Kasumi-1 (cell line): ENCODE data around the gene SC5D.

Experiments used
- DNase-seq, 2 experiments: peaks; one replicate each; lab custom pipeline; 2025; lab: John Stamatoyannopoulos, UW

Gene SC5D

GRCh38 chr11:121292495-121293287, at the start of gene SC5D:
Gene SC5D (plus strand): TSS chr11:121292771. CDS start chr11:121303376, 10,605 bp downstream.
- DNase-seq: peak; percentile 84 to 88

GRCh38 chr11:121244884-121245283, 47.7 kb upstream of the SC5D start:
- no peak for DNase-seq

GRCh38 chr11:121246021-121246768, 46.4 kb upstream of the SC5D start:
- no peak for DNase-seq

GRCh38 chr11:121246769-121247035, 45.9 kb upstream of the SC5D start:
- no peak for DNase-seq

- no peak for DNase-seq
These were observed 44.1 kb upstream of the SC5D start for GRCh38 chr11:121248496-121248895.

- peak; percentile 70 to 75 for DNase-seq
These were observed 43.4 kb upstream of the SC5D start for GRCh38 chr11:121249039-121249663.

GRCh38 chr11:121250843-121251242, 41.7 kb upstream of the SC5D start:
- no peak for DNase-seq

GRCh38 chr11:121253951-121254350, 38.6 kb upstream of the SC5D start:
- no peak for DNase-seq

GRCh38 chr11:121254756-121255155, 37.8 kb upstream of the SC5D start:
- DNase-seq: no peak

GRCh38 chr11:121255473-121256125, 37.0 kb upstream of the SC5D start:
- DNase-seq: no peak

- DNase-seq: no peak
These were observed 35.3 kb upstream of the SC5D start for GRCh38 chr11:121257289-121257688.

GRCh38 chr11:121257976-121258375, 34.6 kb upstream of the SC5D start:
- DNase-seq: no peak

GRCh38 chr11:121265586-121265985, 27.0 kb upstream of the SC5D start:
- no peak for DNase-seq

GRCh38 chr11:121268581-121268980, 24.0 kb upstream of the SC5D start:
- DNase-seq: no peak

- DNase-seq: no peak
These were observed 22.4 kb upstream of the SC5D start for GRCh38 chr11:121270001-121270678.

- DNase-seq: no peak
These were observed 18.1 kb upstream of the SC5D start for GRCh38 chr11:121274332-121274991.

- DNase-seq: no peak
These were observed 10.9 kb upstream of the SC5D start for GRCh38 chr11:121281698-121282097.

- no peak for DNase-seq
These were observed 10.2 kb upstream of the SC5D start for GRCh38 chr11:121282386-121282785.

GRCh38 chr11:121282886-121283502, 9.6 kb upstream of the SC5D start:
- no peak for DNase-seq

GRCh38 chr11:121291319-121291718, 1.3 kb upstream of the SC5D start:
- DNase-seq: no peak

- DNase-seq: peak; percentile 42 to 48
These were observed 576 bp upstream of the SC5D start for GRCh38 chr11:121291896-121292494.
